ENCODE data around the gene GTF2F1.

- TF ChIP-seq CTCF (conservative IDR thresholded peaks at IDR 0.05) (no peak), EZH2 (IDR thresholded peaks at IDR 0.05; ENCODE audit: low read depth) (no peak)
Measured at GRCh38 chr19:6393074-6393982, at the start of gene GTF2F1.

Data from PC-9 (cell line).